ENCODE results near the gene SGTA.
"Not testable (repeated sequence)": the region's sequence is repeated elsewhere in the genome, so short reads cannot be mapped to it uniquely, and the experiment has no call there.

SGTA gene, protein sequence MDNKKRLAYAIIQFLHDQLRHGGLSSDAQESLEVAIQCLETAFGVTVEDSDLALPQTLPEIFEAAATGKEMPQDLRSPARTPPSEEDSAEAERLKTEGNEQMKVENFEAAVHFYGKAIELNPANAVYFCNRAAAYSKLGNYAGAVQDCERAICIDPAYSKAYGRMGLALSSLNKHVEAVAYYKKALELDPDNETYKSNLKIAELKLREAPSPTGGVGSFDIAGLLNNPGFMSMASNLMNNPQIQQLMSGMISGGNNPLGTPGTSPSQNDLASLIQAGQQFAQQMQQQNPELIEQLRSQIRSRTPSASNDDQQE

GRCh38 chr19:2782936-2783780 is at the start of gene SGTA:
TSS of gene SGTA (minus strand) at chr19:2783273. CDS start at chr19:2769068, 14,205 bp downstream.
- peak; percentile 99 for DNase-seq (ENCODE audit: low spot score)

- DNase-seq (ENCODE audit: low spot score): no peak
Observed at GRCh38 chr19:2827840-2828489, 44.9 kb upstream of the SGTA start.

- no peak for DNase-seq (ENCODE audit: low spot score)
Observed at GRCh38 chr19:2827022-2827421, 43.9 kb upstream of the SGTA start.

DNA sequence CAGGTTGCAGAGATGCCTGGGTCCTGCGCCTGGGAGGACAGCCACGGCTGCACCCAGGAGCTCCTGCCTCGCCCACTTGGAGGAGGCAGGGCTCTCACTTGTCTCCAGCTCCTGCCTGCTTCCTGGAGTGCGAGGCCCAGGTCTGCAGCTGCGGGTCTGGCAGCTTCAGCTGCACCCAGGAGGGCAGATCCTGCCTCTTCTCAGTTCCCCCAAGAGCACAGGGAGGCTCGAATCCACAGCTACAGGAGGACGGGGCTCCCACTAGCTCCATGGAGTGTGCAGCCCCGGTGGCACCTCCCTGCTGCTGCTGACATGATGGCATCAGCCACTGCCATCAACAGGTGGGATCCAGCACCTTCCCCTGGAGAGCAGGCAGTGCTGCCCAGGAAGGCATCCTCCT is 41.1 kb upstream of the SGTA start:
- no peak for DNase-seq (ENCODE audit: low spot score)

GRCh38 chr19:2823646-2824045 is 40.6 kb upstream of the SGTA start:
- no peak for DNase-seq (ENCODE audit: low spot score)

DNA sequence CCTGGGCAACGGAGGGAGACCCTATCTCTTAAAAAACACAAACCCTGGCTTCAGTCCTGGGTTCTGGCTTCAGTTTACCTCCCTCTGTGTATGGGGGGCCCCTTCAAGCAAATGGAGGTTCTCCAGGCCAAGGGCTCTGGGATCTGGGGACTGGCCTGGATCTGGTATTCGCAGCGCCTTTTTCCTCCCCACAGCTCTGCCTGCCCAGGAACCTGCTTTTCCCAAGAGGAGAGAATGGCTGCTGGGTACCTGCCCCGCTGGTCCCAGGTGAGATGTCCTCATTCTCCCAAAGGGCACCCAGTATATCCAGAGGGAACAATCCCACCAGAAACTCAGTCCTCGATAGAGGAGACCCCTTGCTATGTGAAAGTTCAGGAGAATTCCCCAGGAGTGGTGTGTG is 39.8 kb upstream of the SGTA start:
- DNase-seq (ENCODE audit: low spot score): no peak

- DNase-seq (ENCODE audit: low spot score): no peak
Observed at GRCh38 chr19:2820112-2820702, 37.1 kb upstream of the SGTA start.

- peak; percentile 94 for DNase-seq (ENCODE audit: low spot score)
Observed at GRCh38 chr19:2819540-2820111, 36.6 kb upstream of the SGTA start, which contains the start of gene ZNF554. TSS of gene ZNF554 (plus strand) at chr19:2819868. CDS start at chr19:2820072, 204 bp downstream.

- not testable (repeated sequence) for DNase-seq (ENCODE audit: low spot score)
Observed at GRCh38 chr19:2817237-2817829, 34.3 kb upstream of the SGTA start.

- DNase-seq (ENCODE audit: low spot score): no peak
Observed at GRCh38 chr19:2816641-2817040, 33.6 kb upstream of the SGTA start.

DNA sequence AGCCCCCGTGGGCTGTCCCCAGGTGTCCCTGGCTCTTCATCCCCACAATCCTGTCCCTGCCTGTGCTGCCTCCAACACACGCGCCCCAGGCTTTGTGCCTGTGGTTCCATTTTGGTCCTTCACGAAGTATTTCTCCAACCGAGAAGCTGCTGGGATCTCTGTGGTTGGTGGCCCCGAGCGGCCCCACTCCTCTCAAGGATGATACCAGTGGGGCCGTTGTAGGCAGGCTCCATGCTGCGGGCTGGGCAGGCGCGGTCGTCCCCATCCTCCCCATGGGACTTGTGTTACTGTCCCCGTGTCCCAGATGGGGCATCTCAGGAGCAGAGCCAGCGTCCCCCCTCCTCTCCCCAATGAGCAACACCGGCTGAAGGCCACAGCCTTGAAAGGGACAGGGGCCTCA is 32.9 kb upstream of the SGTA start:
- no peak for DNase-seq (ENCODE audit: low spot score)

- no peak for DNase-seq (ENCODE audit: low spot score)
Observed at GRCh38 chr19:2815191-2815614, 32.1 kb upstream of the SGTA start.

DNA sequence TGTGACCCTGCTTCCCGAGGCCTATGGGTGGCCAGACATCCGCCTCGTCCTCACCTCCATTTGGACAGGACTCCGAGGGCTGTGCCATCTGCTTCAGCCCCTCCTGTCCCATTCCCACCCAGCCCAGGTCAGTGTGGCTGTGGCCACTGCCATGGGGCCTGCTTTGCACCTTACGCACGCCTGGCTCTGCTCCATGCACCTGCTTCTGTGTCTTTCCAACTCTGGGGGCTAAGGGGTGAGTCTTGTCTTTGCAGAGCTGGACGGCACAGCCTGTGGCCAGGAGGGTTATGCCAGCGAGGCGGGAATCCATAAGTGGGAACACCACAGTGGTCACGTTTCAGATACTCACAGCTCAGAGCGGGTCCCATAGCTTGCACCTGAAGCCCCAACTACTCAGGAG is 31.4 kb upstream of the SGTA start:
- DNase-seq (ENCODE audit: low spot score): no peak

DNA sequence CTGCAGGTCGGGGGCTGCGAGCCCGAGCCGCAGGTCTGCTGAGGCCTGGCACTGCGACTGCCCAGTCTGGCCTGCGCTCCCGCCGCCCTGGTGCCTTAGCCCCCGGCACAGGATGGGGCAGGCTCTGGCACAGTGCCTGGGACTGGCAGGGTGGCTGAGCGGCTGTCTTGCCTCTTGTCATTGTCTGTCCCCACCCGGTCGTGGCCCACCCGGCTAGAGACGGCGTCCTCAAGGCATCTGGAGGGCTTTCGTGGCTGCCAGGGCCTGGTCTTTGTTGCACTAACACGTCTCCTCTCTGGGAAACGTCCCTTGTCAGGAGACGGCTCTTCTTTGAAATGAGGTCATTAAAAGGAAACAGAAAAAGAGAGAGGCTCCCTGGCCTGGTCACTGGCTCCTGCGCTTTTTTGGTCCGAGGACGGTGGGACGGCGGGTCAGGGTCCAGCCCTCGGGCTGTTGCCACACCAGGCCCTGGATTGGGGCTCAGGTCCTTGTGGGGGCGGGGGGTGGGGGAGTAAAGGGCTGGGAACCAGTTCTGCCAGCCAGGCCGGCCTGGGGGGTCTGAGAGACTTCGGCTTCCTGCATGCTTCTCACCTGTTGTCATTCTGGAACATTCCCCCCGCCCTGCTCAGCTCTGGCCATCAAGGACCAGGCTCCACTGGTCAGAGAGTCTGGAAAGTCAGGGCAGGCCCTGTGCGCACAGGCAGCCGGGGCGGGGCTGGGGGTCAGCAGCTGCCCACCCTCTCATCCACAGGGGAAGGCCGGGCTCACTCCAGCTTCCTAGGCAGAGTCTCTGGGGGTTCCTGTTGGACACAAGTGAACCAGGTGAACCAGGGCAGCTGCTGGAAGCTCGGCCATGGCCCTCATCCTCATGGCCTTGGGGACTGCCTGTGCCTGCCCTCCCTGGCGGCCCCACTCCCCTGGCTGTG is 30.4 kb upstream of the SGTA start:
- no peak for DNase-seq (ENCODE audit: low spot score)

- DNase-seq (ENCODE audit: low spot score): no peak
Observed at GRCh38 chr19:2812414-2813234, 29.6 kb upstream of the SGTA start.

- no peak for DNase-seq (ENCODE audit: low spot score)
Observed at GRCh38 chr19:2811735-2812413, 28.8 kb upstream of the SGTA start.

- DNase-seq (ENCODE audit: low spot score): no peak
Observed at GRCh38 chr19:2811221-2811722, 28.2 kb upstream of the SGTA start.
